Thyroid gland (tissue), 4 donors: ENCODE results near the gene SLC12A8. TPM values are rescaled to one million over a fixed set of nuclear protein-coding genes. Genes with fewer than 3 reads are reported as not detected.
A peak's percentile ranks its signal among the peaks of the same experiment; 100 is the strongest.

Experiments used
- DNase-seq, 2 donors: peaks; one replicate each; pipeline ENCODE4 v3.0.0-alpha.2; 2019
- H3K27ac ChIP-seq, 3 donors: fragments of 200-600 bp; sonication (generic); 1 replicate in 2 of 3; 2 replicates in 1 of 3; pipeline ENCODE4 v1.5.1; 2016 to 2019; ENCODE audit warnings: mild to moderate bottlenecking in 1 of 3, moderate library complexity in 1 of 3
- H3K27me3 ChIP-seq: fragments of 200-600 bp; sonication (generic); one replicate; pipeline ENCODE4 v1.5.1; 2019
- H3K36me3 ChIP-seq, 2 donors: fragments of 200-600 bp; sonication (generic); one replicate each; pipeline ENCODE4 v1.5.1; 2016 to 2019
- H3K4me1 ChIP-seq, 2 donors: fragments of 200-600 bp; sonication (generic); one replicate each; pipeline ENCODE4 v1.5.1; 2017 to 2019
- H3K4me3 ChIP-seq, 3 donors: fragments of 200-600 bp; sonication (generic); replicated peaks in 1 of 3; 1 replicate in 2 of 3; 2 replicates in 1 of 3; pipeline ENCODE4 v1.5.1; 2016; ENCODE audit warnings: mild to moderate bottlenecking in 1 of 3
- H3K9me3 ChIP-seq: fragments of 200-600 bp; sonication (generic); one replicate; pipeline ENCODE4 v1.5.1; 2017
- POLR2A ChIP-seq, 2 donors: fragments of 450-650 bp; IDR thresholded peaks; one replicate each; pipeline ENCODE4 v1.6.1; 2017; ENCODE audit warnings: antibody characterized with exemption in 2 of 2, mild to moderate bottlenecking in 2 of 2, moderate library complexity in 1 of 2
- WGBS, 2 donors: methylation state at CpG; one replicate each; pipeline ENCODE4 v1.1.5; 2017; 5-methylcytosine and 5-hydroxymethylcytosine counted together
- intact Hi-C: fragments of 100-400 bp; cut with DNase I; formaldehyde crosslinking; loops from one replicate; pipeline ENCODE4 v1.15.1; 2023
- total RNA-seq, 4 donors: library from RNA; depleted of rRNA; stranded (reverse); fragments of >200 nt; gene quantifications; one replicate each; pipeline ENCODE4 v1.2.3, GENCODE V29; 2016
- TF ChIP-seq, protein P1 (sequence below), 6 experiments: fragments of 200-600 bp in 3 of 6; fragments of 450-650 bp in 3 of 6; sonication (generic) in 3 of 6; IDR thresholded peaks; one replicate each; pipeline ENCODE4 v1.5.1; 2016 to 2019; ENCODE audit warnings: antibody characterized with exemption in 6 of 6, mild to moderate bottlenecking in 2 of 6, inconsistent platforms in 1 of 6, moderate library complexity in 1 of 6

Gene SLC12A8
- total RNA-seq, 4 donors from 2014 or later, result 71.2 to 136 (median 99.2) TPM

- 80 to 81% methylated on average over 6 to 7 of the region's 7 CpGs for WGBS, 2 donors
- H3K9me3 ChIP-seq, result no peaks in the 10 kb centered on the region
- no peaks in the 10 kb centered on the region for H3K27me3 ChIP-seq
- H3K4me3 ChIP-seq, result no peak overlapping the region
- no peaks in the 10 kb centered on the region for H3K36me3 ChIP-seq
- intact Hi-C loops, result loop anchor here (5.0 kb wide), 1 partner anchor 88 kb away; no protein-coding TSS in a partner anchor
- H3K4me1 ChIP-seq, result peaks cover 32 to 51% of the 10 kb centered on the region in 2 donors
- TF ChIP-seq, protein P1, sequence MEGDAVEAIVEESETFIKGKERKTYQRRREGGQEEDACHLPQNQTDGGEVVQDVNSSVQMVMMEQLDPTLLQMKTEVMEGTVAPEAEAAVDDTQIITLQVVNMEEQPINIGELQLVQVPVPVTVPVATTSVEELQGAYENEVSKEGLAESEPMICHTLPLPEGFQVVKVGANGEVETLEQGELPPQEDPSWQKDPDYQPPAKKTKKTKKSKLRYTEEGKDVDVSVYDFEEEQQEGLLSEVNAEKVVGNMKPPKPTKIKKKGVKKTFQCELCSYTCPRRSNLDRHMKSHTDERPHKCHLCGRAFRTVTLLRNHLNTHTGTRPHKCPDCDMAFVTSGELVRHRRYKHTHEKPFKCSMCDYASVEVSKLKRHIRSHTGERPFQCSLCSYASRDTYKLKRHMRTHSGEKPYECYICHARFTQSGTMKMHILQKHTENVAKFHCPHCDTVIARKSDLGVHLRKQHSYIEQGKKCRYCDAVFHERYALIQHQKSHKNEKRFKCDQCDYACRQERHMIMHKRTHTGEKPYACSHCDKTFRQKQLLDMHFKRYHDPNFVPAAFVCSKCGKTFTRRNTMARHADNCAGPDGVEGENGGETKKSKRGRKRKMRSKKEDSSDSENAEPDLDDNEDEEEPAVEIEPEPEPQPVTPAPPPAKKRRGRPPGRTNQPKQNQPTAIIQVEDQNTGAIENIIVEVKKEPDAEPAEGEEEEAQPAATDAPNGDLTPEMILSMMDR (IDR thresholded peaks at IDR 0.05), result no peak
- TF ChIP-seq POLR2A (IDR thresholded peaks at IDR 0.05), result no peak
- no peak for DNase-seq
- H3K27ac ChIP-seq, result no peak overlapping the region
These were observed 152.9 kb downstream of the SLC12A8 start for GRCh38 chr3:125059488-125060245.

DNA sequence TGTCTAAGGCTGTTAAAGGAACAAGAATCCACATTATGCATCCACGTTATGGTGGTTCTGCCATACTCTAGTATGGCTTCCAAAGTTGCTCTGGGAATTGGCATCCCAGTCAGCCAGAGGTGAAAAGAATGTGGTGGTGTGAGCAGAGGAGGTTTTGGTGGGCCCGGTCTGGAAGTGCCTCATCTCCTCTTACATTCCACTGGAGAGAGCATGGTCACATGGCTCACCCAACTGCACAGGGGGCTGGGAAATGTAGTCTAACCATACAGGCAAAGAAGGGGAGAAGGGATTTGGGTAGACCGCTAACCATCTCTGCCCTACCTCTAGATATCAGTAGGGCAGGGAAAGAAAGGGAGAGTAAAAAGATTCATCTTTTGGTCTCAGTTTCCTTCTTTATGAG is 153.6 kb downstream of the SLC12A8 start:
- no peak overlapping the region for H3K4me3 ChIP-seq
- no peaks in the 10 kb centered on the region for H3K9me3 ChIP-seq
- H3K4me1 ChIP-seq, result peaks cover 36 to 51% of the 10 kb centered on the region in 2 donors
- TF ChIP-seq POLR2A (IDR thresholded peaks at IDR 0.05), result no peak
- TF ChIP-seq, protein P1 (IDR thresholded peaks at IDR 0.05), result no peak
- no peak for DNase-seq
- intact Hi-C loops, result no loop called here
- H3K27ac ChIP-seq, result no peak overlapping the region
- H3K36me3 ChIP-seq, result no peaks in the 10 kb centered on the region
- WGBS, 2 donors, result 90 to 92% methylated on average over 2 to 3 of the region's 3 CpGs
- no peaks in the 10 kb centered on the region for H3K27me3 ChIP-seq

GRCh38 chr3:125058529-125058928 is 154.0 kb downstream of the SLC12A8 start:
- WGBS, 2 donors, result 79 to 88% methylated on average over 3 of the region's 3 CpGs
- peaks cover 39 to 51% of the 10 kb centered on the region in 2 donors for H3K4me1 ChIP-seq
- no peaks in the 10 kb centered on the region for H3K36me3 ChIP-seq
- H3K27ac ChIP-seq, result no peak overlapping the region
- no peaks in the 10 kb centered on the region for H3K27me3 ChIP-seq
- H3K4me3 ChIP-seq, result no peak overlapping the region
- H3K9me3 ChIP-seq, result no peaks in the 10 kb centered on the region
- intact Hi-C loops, result no loop called here
- TF ChIP-seq, protein P1 (IDR thresholded peaks at IDR 0.05), result no peak
- no peak for TF ChIP-seq POLR2A (IDR thresholded peaks at IDR 0.05)
- no peak for DNase-seq

GRCh38 chr3:125057186-125057850 is 155.2 kb downstream of the SLC12A8 start:
- Histone ChIP-seq H3K4me3 (no peak overlapping the region), H3K4me1 (peaks cover 39 to 51% of the 10 kb centered on the region in 2 donors), H3K9me3 (no peaks in the 10 kb centered on the region), H3K36me3 (no peaks in the 10 kb centered on the region), H3K27ac (peak overlapping the region in 1 of 3 donors; percentile 69), H3K27me3 (no peaks in the 10 kb centered on the region)
- intact Hi-C loops, result no loop called here
- DNase-seq, result no peak
- TF ChIP-seq POLR2A (IDR thresholded peaks at IDR 0.05), result no peak
- TF ChIP-seq, protein P1 (IDR thresholded peaks at IDR 0.05), result no peak
- WGBS, 2 donors, result 84 to 97% methylated on average over 3 of the region's 3 CpGs
